Peyer's patch (tissue), 4 donors: ENCODE measurements around the gene MCM7.

Experiments
- CTCF ChIP-seq, 6 experiments: fragments of 450-650 bp in 4 of 6; fragments of 200-600 bp in 2 of 6; sonication (generic) in 1 of 6; IDR thresholded peaks; one replicate each; pipeline ENCODE4 v1.5.1; 2017 to 2019; ENCODE audit warnings: antibody characterized with exemption in 6 of 6, mild to moderate bottlenecking in 3 of 6, moderate library complexity in 1 of 6
- POLR2A ChIP-seq, 2 donors: fragments of 450-650 bp; IDR thresholded peaks; one replicate each; pipeline ENCODE4 v1.5.1; 2017; ENCODE audit warnings: antibody characterized with exemption in 2 of 2, mild to moderate bottlenecking in 2 of 2, moderate library complexity in 2 of 2

- TF ChIP-seq CTCF (IDR thresholded peaks at IDR 0.05): no peak
- no peak for TF ChIP-seq POLR2A (IDR thresholded peaks at IDR 0.05)
Observed at GRCh38 chr7:100107125-100107737, 6.0 kb upstream of the MCM7 start.
